ENCODE results near the gene ATP6V0B. TPM values are rescaled to one million over a fixed set of nuclear protein-coding genes. Genes with fewer than 3 reads are reported as not detected.

Gene ATP6V0B
- total RNA-seq, 2 donors from 2014 or later: 183 to 270 TPM

GRCh38 chr1:43971336-43971980, 3.3 kb upstream of the ATP6V0B start:
- TF ChIP-seq, protein P1, sequence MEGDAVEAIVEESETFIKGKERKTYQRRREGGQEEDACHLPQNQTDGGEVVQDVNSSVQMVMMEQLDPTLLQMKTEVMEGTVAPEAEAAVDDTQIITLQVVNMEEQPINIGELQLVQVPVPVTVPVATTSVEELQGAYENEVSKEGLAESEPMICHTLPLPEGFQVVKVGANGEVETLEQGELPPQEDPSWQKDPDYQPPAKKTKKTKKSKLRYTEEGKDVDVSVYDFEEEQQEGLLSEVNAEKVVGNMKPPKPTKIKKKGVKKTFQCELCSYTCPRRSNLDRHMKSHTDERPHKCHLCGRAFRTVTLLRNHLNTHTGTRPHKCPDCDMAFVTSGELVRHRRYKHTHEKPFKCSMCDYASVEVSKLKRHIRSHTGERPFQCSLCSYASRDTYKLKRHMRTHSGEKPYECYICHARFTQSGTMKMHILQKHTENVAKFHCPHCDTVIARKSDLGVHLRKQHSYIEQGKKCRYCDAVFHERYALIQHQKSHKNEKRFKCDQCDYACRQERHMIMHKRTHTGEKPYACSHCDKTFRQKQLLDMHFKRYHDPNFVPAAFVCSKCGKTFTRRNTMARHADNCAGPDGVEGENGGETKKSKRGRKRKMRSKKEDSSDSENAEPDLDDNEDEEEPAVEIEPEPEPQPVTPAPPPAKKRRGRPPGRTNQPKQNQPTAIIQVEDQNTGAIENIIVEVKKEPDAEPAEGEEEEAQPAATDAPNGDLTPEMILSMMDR (IDR thresholded peaks at IDR 0.05): no peak
- H3K9ac ChIP-seq (ENCODE audit: low read depth in 2 of 2, low read length in 2 of 2): no peak overlapping the region
- H3K4me1 ChIP-seq: peaks cover 12% of the 10 kb centered on the region
- no peaks in the 10 kb centered on the region for H3K27me3 ChIP-seq
- intact Hi-C loops (cut with DNase I): no loop called here
- H3K4me3 ChIP-seq: no peak overlapping the region
- DNase-seq: no peak
- H3K36me3 ChIP-seq: no peaks in the 10 kb centered on the region
- no peaks in the 10 kb centered on the region for H3K9me3 ChIP-seq
- H3K27ac ChIP-seq: no peak overlapping the region

DNA sequence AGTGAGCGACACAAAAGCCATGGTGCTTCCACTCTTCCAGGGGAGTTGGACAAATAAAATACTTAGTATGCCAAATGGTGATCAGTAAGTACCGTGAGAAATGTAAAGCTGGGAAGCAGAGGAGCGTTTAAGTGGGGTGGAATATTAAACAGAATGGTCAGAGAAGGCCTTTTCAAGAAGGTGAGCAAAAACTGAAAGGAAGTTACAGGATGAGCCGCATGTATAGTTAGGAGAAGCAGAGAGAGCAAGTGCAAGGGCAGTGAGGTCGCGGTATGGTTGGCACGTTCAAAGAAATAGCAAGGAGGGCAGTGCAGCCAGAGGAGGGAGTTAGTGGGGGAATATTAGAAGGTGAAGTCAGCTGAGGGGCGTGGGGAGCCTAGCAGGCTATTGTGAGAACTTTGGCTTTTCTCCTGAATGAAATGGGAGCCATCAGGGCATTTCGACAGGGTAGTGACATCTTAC, 748 bp upstream of the ATP6V0B start:
- H3K9me3 ChIP-seq: no peaks in the 10 kb centered on the region
- H3K36me3 ChIP-seq: no peaks in the 10 kb centered on the region
- peak overlapping the region; percentile 77 to 91 for H3K9ac ChIP-seq (ENCODE audit: low read depth in 2 of 2, low read length in 2 of 2)
- intact Hi-C loops (cut with DNase I): no loop called here
- DNase-seq: no peak
- TF ChIP-seq, protein P1 (IDR thresholded peaks at IDR 0.05): no peak
- H3K27ac ChIP-seq: peak overlapping the region; percentile 78
- H3K4me3 ChIP-seq: peak overlapping the region; percentile 82
- H3K27me3 ChIP-seq: no peaks in the 10 kb centered on the region
- peaks cover 23% of the 10 kb centered on the region for H3K4me1 ChIP-seq

GRCh38 chr1:43975249-43975961, 645 bp downstream of the ATP6V0B start:
- H3K27me3 ChIP-seq: no peaks in the 10 kb centered on the region
- no peaks in the 10 kb centered on the region for H3K9me3 ChIP-seq
- H3K27ac ChIP-seq: peak overlapping the region; percentile 78
- peak overlapping the region; percentile 82 for H3K4me3 ChIP-seq
- peak overlapping the region; percentile 91 to 97 for H3K9ac ChIP-seq (ENCODE audit: low read depth in 2 of 2, low read length in 2 of 2)
- H3K36me3 ChIP-seq: no peaks in the 10 kb centered on the region
- DNase-seq: peak; percentile 84
- intact Hi-C loops (cut with DNase I): no loop called here
- TF ChIP-seq, protein P1 (IDR thresholded peaks at IDR 0.05): no peak
- peaks cover 29% of the 10 kb centered on the region for H3K4me1 ChIP-seq

DNA sequence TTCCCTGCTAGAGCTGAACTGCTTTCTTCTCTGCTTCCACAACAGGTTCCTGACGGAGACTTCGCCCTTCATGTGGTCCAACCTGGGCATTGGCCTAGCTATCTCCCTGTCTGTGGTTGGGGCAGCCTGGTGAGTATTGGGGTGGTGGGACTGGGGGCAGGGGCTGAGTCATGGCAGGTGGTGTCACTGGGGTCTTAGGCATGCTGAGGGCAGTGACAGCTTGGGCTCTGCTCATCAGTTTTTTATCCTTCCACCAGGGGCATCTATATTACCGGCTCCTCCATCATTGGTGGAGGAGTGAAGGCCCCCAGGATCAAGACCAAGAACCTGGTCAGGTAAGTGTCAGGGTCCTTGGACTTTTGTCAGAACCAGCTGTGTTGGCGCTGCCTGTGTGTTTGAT, 1.3 kb downstream of the ATP6V0B start:
- TF ChIP-seq, protein P1 (IDR thresholded peaks at IDR 0.05): no peak
- no peaks in the 10 kb centered on the region for H3K27me3 ChIP-seq
- no peaks in the 10 kb centered on the region for H3K9me3 ChIP-seq
- H3K36me3 ChIP-seq: no peaks in the 10 kb centered on the region
- peak overlapping the region; percentile 82 for H3K4me3 ChIP-seq
- DNase-seq: no peak
- peak overlapping the region; percentile 78 for H3K27ac ChIP-seq
- intact Hi-C loops (cut with DNase I): no loop called here
- H3K9ac ChIP-seq (ENCODE audit: low read depth in 2 of 2, low read length in 2 of 2): peak overlapping the region; percentile 91 to 97
- H3K4me1 ChIP-seq: peaks cover 27% of the 10 kb centered on the region

DNA sequence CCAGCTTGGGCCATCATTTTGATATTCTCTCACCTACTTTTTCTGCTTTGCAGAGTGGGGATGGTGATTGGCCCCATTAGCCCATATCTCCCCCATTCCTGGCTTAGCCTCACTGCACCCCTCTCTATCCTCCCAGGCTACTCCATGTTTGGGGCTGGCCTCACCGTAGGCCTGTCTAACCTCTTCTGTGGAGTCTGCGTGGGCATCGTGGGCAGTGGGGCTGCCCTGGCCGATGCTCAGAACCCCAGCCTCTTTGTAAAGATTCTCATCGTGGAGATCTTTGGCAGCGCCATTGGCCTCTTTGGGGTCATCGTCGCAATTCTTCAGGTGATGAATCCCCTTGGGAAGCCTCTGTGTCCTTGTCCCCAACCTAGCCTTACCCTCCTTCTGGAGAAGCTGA, 2.1 kb downstream of the ATP6V0B start:
- peak overlapping the region in 1 of 2 donors; percentile 6 for H3K9ac ChIP-seq (ENCODE audit: low read depth in 2 of 2, low read length in 2 of 2)

More for the DNA sequence above, 2.1 kb downstream of the ATP6V0B start:
- H3K4me3 ChIP-seq: no peak overlapping the region
- intact Hi-C loops (cut with DNase I): no loop called here
- H3K27me3 ChIP-seq: no peaks in the 10 kb centered on the region
- H3K9me3 ChIP-seq: no peaks in the 10 kb centered on the region
- TF ChIP-seq, protein P1 (IDR thresholded peaks at IDR 0.05): no peak
- no peaks in the 10 kb centered on the region for H3K36me3 ChIP-seq
- H3K4me1 ChIP-seq: peaks cover 31% of the 10 kb centered on the region
- H3K27ac ChIP-seq: no peak overlapping the region
- no peak for DNase-seq
